Prostate gland (tissue), 2 donors: Measurements from ENCODE around the gene IRF7. TPM values are rescaled to one million over a fixed set of nuclear protein-coding genes. Genes with fewer than 3 reads are reported as not detected.

Experiments used
- DNase-seq: peaks from one replicate; pipeline ENCODE4 v3.0.0-alpha.2; 2019; ENCODE audit warnings: low spot score
- H3K27ac ChIP-seq, 2 donors: fragments of 200-600 bp; sonication (generic); 2 replicates each; pipeline ENCODE4 v1.5.1; 2017 to 2019
- H3K27me3 ChIP-seq: fragments of 200-600 bp; sonication (generic); replicated peaks from 2 replicates; pipeline ENCODE4 v1.5.1; 2019; ENCODE audit not compliant: insufficient read depth
- H3K36me3 ChIP-seq, 2 donors: fragments of 200-600 bp; sonication (generic); 1 replicate in 1 of 2; 2 replicates in 1 of 2; pipeline versions ENCODE4 v1.5.1 to v1.8.1; 2017 to 2019
- H3K4me1 ChIP-seq: fragments of 200-600 bp; sonication (generic); replicated peaks from 2 replicates; pipeline ENCODE4 v1.5.1; 2019
- H3K4me3 ChIP-seq, 2 donors: fragments of 200-600 bp; sonication (generic); 2 replicates each; pipeline ENCODE4 v1.5.1; 2017 to 2019
- H3K9me3 ChIP-seq: fragments of 200-600 bp; sonication (generic); 2 replicates; pipeline ENCODE4 v1.5.1; 2017
- CTCF ChIP-seq, 4 experiments: fragments of 200-600 bp in 2 of 4; fragments of 450-650 bp in 2 of 4; sonication (generic) in 2 of 4; IDR thresholded peaks; 1 replicate in 3 of 4; 2 replicates in 1 of 4; pipeline ENCODE4 v1.5.1; 2016 to 2019; ENCODE audit warnings: antibody characterized with exemption in 4 of 4, mild to moderate bottlenecking in 2 of 4, moderate library complexity in 2 of 4
- POLR2A ChIP-seq: fragments of 450-650 bp; IDR thresholded peaks from one replicate; pipeline ENCODE4 v1.6.1; 2016; ENCODE audit warnings: antibody characterized with exemption, mild to moderate bottlenecking
- POLR2AphosphoS5 ChIP-seq: sonication (generic); formaldehyde crosslinking; IDR thresholded peaks from one replicate; pipeline ENCODE4 v1.6.1; 2017; ENCODE audit warnings: antibody characterized with exemption
- WGBS: methylation state at CpG from one replicate; pipeline ENCODE4 v1.1.5; 2018; 5-methylcytosine and 5-hydroxymethylcytosine counted together
- intact Hi-C: fragments of 100-400 bp; cut with DNase I; formaldehyde crosslinking; loops from one replicate; pipeline ENCODE4 v1.14.2; 2022
- total RNA-seq, 2 donors: library from RNA; depleted of rRNA; stranded (reverse); fragments of >200 nt; gene quantifications; one replicate each; pipeline ENCODE4 v1.1.0, GENCODE V29; 2016

Gene IRF7
- total RNA-seq, 2 donors from 2014 or later = 34.7 to 39.8 TPM

- H3K36me3 ChIP-seq = no peaks in the 10 kb centered on the region
- no peaks in the 10 kb centered on the region for H3K9me3 ChIP-seq
- no peak within 1 kb of the TSS for H3K27ac ChIP-seq
- no peaks in the 10 kb centered on the region for H3K27me3 ChIP-seq
- 78% methylated on average over 30 of the region's 33 CpGs for WGBS
- H3K4me1 ChIP-seq = no peaks in the 10 kb centered on the region
- DNase-seq = no peak
- TF ChIP-seq POLR2AphosphoS5 (no peak), POLR2A (no peak), CTCF (IDR thresholded peaks at IDR 0.05) (no peak)
- intact Hi-C loops = no loop called here
- no peak within 1 kb of the TSS for H3K4me3 ChIP-seq
Observed at GRCh38 chr11:624705-625635, 9.2 kb upstream of the IRF7 start, which contains the start of gene CDHR5. TSS of gene CDHR5 (minus strand) at chr11:624955. CDS start at chr11:624902, 53 bp downstream.

- no peaks in the 10 kb centered on the region for H3K27me3 ChIP-seq
- intact Hi-C loops = no loop called here
- H3K9me3 ChIP-seq = no peaks in the 10 kb centered on the region
- no peak overlapping the region for H3K27ac ChIP-seq
- 84% methylated on average over 11 of the region's 25 CpGs for WGBS
- no peak for DNase-seq
- H3K4me1 ChIP-seq = no peaks in the 10 kb centered on the region
- H3K36me3 ChIP-seq = no peaks in the 10 kb centered on the region
- TF ChIP-seq POLR2AphosphoS5 = no peak
- no peak for TF ChIP-seq POLR2A
- no peak for TF ChIP-seq CTCF (IDR thresholded peaks at IDR 0.05)
- H3K4me3 ChIP-seq = no peak overlapping the region
Observed at GRCh38 chr11:623999-624704, 8.4 kb upstream of the IRF7 start.

- no peaks in the 10 kb centered on the region for H3K4me1 ChIP-seq
- no peaks in the 10 kb centered on the region for H3K27me3 ChIP-seq
- no peaks in the 10 kb centered on the region for H3K36me3 ChIP-seq
- H3K4me3 ChIP-seq = no peak overlapping the region
- H3K27ac ChIP-seq = no peak overlapping the region
- intact Hi-C loops = no loop called here
- no peaks in the 10 kb centered on the region for H3K9me3 ChIP-seq
- no peak for DNase-seq
- 81% methylated on average over 15 of the region's 15 CpGs for WGBS
- TF ChIP-seq CTCF (IDR thresholded peaks at IDR 0.05) (no peak), POLR2AphosphoS5 (no peak), POLR2A (no peak)
Observed at GRCh38 chr11:623349-623869, 7.7 kb upstream of the IRF7 start.

GRCh38 chr11:621838-622237 lies 6.1 kb upstream of the IRF7 start:
- H3K27ac ChIP-seq = no peak overlapping the region
- DNase-seq = no peak
- no peak overlapping the region for H3K4me3 ChIP-seq
- H3K9me3 ChIP-seq = no peaks in the 10 kb centered on the region
- no peaks in the 10 kb centered on the region for H3K4me1 ChIP-seq
- TF ChIP-seq POLR2A (no peak), POLR2AphosphoS5 (no peak), CTCF (IDR thresholded peaks at IDR 0.05) (no peak)
- intact Hi-C loops = no loop called here
- no peaks in the 10 kb centered on the region for H3K27me3 ChIP-seq
- no peaks in the 10 kb centered on the region for H3K36me3 ChIP-seq
- WGBS = 84% methylated on average over 27 of the region's 27 CpGs
